K562 (cell line): Measurements from ENCODE around the gene GALM. TPM values are rescaled to one million over a fixed set of nuclear protein-coding genes. Genes with fewer than 3 reads are reported as not detected.

ENCODE experiments used
- ATF3 ChIP-seq, 2 experiments: fragments of 450-650 bp in 1 of 2; sonication (generic) in 1 of 2; formaldehyde crosslinking in 1 of 2; IDR thresholded peaks in 1 of 2; conservative IDR thresholded peaks in 1 of 2; 2 replicates each; pipeline versions ENCODE4 v1.6.1 to v1.8.1; 2016 to 2023; ENCODE audit warnings: mild to moderate bottlenecking in 2 of 2, moderate library complexity in 2 of 2, inconsistent platforms in 1 of 2, missing genetic modification reagents in 1 of 2
- CEBPB ChIP-seq: fragments of 450-650 bp; IDR thresholded peaks from 2 replicates; pipeline ENCODE4 v1.6.1; 2016; ENCODE audit warnings: missing genetic modification characterization, missing compliant biosample characterization
- HDAC6 ChIP-seq: IDR thresholded peaks from 2 replicates; pipeline ENCODE4 v1.6.1; 2012; ENCODE audit warnings: low read depth, mild to moderate bottlenecking, control low read depth, inconsistent platforms, low read length, moderate library complexity
- HMGN3 ChIP-seq: IDR thresholded peaks from 2 replicates; pipeline ENCODE4 v1.6.1; 2011; ENCODE audit warnings: borderline replicate concordance, low read depth, mild to moderate bottlenecking, mixed read lengths, low read length; ENCODE audit not compliant: insufficient read length; ENCODE audit errors: extremely low read depth
- HNRNPLL ChIP-seq: fragments of 200-400 bp; formaldehyde crosslinking; IDR thresholded peaks from 2 replicates; pipeline ENCODE4 v1.6.1; 2017; ENCODE audit warnings: low read length, low read depth, mild to moderate bottlenecking; ENCODE audit not compliant: poor library complexity, severe bottlenecking
- IFI16 ChIP-seq: fragments of 250-450 bp; sonication (Bioruptor Pico); IDR thresholded peaks from 2 replicates; pipeline ENCODE4 v2.1.2; 2022; ENCODE audit warnings: mild to moderate bottlenecking, inconsistent platforms
- JUND ChIP-seq, 2 experiments: IDR thresholded peaks; 2 replicates in 1 of 2; 3 replicates in 1 of 2; pipeline ENCODE4 v1.6.1; 2011; ENCODE audit warnings: borderline replicate concordance in 2 of 2, low read depth in 2 of 2, low read length in 2 of 2, improper control_type of control experiment in 1 of 2, missing biosample characterization in 1 of 2, missing genetic modification characterization in 1 of 2, missing genetic modification reagents in 1 of 2
- KAT8 ChIP-seq: fragments of 450-650 bp; IDR thresholded peaks from 2 replicates; pipeline ENCODE4 v1.6.1; 2016; ENCODE audit warnings: low read depth, mild to moderate bottlenecking
- MCM5 ChIP-seq: fragments of 450-650 bp; IDR thresholded peaks from 2 replicates; pipeline ENCODE4 v1.6.1; 2016; ENCODE audit warnings: low read depth
- NFRKB ChIP-seq: fragments of 450-650 bp; IDR thresholded peaks from 2 replicates; pipeline ENCODE4 v1.6.1; 2016; ENCODE audit warnings: low read depth
- NR3C1 ChIP-seq: sonication (generic); formaldehyde crosslinking; IDR thresholded peaks from 2 replicates; pipeline ENCODE4 v1.8.1; 2022; ENCODE audit warnings: missing genetic modification reagents
- RB1 ChIP-seq: fragments of 450-650 bp; IDR thresholded peaks from 2 replicates; pipeline ENCODE4 v1.6.1; 2017; ENCODE audit warnings: low read depth, mild to moderate bottlenecking
- RBM14 ChIP-seq: fragments of 200-400 bp; formaldehyde crosslinking; IDR thresholded peaks from 2 replicates; pipeline ENCODE4 v1.6.1; 2018; ENCODE audit warnings: low read depth, mild to moderate bottlenecking, low read length, moderate library complexity, borderline replicate concordance; ENCODE audit not compliant: insufficient read depth
- RBM34 ChIP-seq: fragments of 200-400 bp; formaldehyde crosslinking; IDR thresholded peaks from 2 replicates; pipeline ENCODE4 v1.6.1; 2018; ENCODE audit warnings: low read length, borderline replicate concordance; ENCODE audit not compliant: insufficient read depth
- RBM39 ChIP-seq: fragments of 200-400 bp; formaldehyde crosslinking; optimal IDR thresholded peaks from 2 replicates; pipeline ENCODE3; 2018; ENCODE audit warnings: low read depth, low read length
- ZBTB33 ChIP-seq: sonication (generic); formaldehyde crosslinking; IDR thresholded peaks from 2 replicates; pipeline ENCODE4 v1.8.1; 2023; ENCODE audit warnings: mild to moderate bottlenecking, missing genetic modification reagents
- ZNF165 ChIP-seq: fragments of 250-450 bp; sonication (Bioruptor Pico); IDR thresholded peaks from 2 replicates; pipeline ENCODE4 v1.4.0; 2020; ENCODE audit warnings: borderline replicate concordance
- ZNF24 ChIP-seq: fragments of 450-650 bp; IDR thresholded peaks from 2 replicates; pipeline ENCODE4 v1.6.1; 2016
- polyA plus RNA-seq, 8 experiments: library from polyadenylated mRNA; depleted of rRNA in 4 of 8; stranded (reverse) in 5 of 8; unstranded in 3 of 8; fragments of >200 nt; fragmentation: Nextera tagmentation in 2 of 8; fragmentation: Illumina TruSeq in 1 of 8; extraction: Ambion mirVana in 2 of 8; extraction: Trizol in 1 of 8; gene quantifications; 2 replicates each; pipeline versions ENCODE4 v1.2.1 to v1.2.3, GENCODE V29; 2011 to 2014; ENCODE audit warnings: inconsistent platforms in 1 of 8, missing spikeins in 1 of 8
- total RNA-seq, 7 experiments: library from RNA; depleted of rRNA in 6 of 7; stranded (reverse); fragments of >200 nt in 6 of 7; fragmentation: Illumina TruSeq in 2 of 7; extraction: Trizol in 2 of 7; gene quantifications; 2 replicates each; pipeline versions ENCODE4 v1.2.1 to v1.2.3, GENCODE V29; 2011 to 2021; ENCODE audit warnings: low replicate concordance in 1 of 7
- TF ChIP-seq, protein P1 (sequence below): fragments of 250-450 bp; sonication (Bioruptor Pico); IDR thresholded peaks from 2 replicates; pipeline ENCODE4 v1.5.0; 2021; ENCODE audit warnings: mild to moderate bottlenecking, moderate library complexity
- TF ChIP-seq, protein P2 (sequence below): fragments of 250-450 bp; sonication (Bioruptor Pico); IDR thresholded peaks from 2 replicates; pipeline ENCODE4 v1.8.0; 2022; ENCODE audit warnings: moderate library complexity, mild to moderate bottlenecking, inconsistent platforms

GALM gene
- total and polyA plus RNA-seq, 9 of the 15 experiments (the other 6 are each of a cell fraction or from before 2014, with no cell fraction given), result 22.1 to 51.7 (median 27.9) TPM

DNA sequence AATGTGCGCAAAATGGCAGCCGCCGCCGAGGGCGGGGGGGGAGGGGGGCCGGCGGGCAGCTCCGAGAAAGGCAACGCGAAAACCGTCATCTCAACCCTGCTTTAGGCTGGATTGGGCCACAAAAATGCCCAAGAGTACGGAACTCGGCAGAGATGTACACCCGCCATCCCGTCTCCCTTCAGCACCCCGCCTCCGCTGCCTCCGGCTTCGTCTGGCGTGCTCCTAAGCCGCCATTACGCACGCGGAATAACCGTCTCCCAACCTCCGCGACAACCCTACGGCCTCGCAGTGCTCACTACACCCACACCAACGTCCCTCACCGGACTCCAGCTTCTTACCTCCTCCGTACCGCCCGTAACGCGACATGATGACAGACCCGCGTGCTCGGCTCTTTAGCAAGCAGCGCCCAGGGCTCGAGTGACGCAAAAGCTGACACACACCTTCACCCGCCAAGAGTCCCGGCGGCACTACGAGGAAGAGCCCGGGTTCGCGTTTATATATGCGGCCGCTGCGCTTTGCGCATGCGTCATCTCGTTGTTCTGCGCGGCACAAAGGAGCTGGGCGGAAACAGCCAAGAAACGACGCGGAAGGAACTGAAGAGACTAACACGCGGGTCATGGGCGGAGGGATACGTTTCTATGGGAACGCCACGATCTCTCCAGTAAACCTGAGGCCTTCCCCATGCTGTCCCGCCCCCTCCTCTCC is 85.1 kb downstream of the GALM start, which contains the start of gene SRSF7 (continued):
- TF ChIP-seq, protein P1, sequence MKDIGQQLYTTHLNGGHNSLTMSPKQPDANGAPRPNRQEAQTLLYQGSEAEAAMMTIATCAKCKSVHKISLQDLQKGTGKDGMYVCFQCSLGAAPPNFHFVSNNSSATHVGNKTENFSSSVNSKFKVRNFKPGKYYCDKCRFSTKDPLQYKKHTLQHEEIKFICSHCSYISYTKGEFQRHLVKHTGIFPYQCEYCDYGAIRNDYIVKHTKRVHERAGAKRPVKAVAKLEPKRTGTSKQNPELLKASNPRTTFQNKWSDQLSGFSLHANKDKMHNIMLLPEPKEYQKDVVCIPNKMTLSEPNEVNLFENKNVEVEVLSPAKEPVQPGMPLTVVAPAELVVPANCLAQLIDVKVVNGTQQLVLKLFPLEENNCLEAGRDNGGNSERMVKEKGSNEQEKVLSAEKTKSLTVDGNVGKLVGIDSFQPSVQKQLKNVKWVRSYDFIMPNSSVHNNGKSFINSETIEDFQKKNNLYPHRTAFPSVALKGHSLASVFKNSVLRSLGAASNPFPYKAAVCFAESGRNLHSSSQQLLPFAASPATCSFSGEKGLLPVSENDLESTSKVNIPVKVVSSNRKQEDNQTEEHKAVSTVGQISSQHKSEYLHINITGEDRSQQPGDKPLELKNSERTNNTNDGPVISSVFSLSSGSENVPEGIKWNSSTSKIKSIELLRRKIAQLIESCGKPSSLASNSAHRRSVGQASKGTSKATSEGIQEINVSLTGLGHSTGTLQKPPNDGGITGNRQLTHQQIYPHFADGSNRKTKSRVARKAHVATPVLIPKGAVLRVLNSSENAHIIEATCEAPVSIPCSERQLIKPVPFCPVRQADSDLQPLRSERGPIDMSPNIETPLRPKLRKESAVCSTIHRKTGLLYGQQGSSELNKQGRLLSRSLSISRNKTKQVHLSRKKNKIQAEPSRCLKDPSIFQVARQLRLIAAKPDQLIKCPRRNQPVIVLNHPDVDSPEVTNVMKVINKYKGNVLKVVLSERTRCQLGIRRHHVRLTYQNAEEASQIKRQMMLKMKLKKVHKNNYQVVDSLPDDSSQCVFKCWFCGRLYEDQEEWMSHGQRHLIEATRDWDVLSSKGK, result no peak
- TF ChIP-seq HDAC6 (0 out of 2 replicates have a peak, but pooled peaks have one; percentile 84), HNRNPLL (peak; percentile 84), ZNF165 (CRISPR knock-in tag) (no peak), ZNF24 (peak; percentile 76), JUND (IDR thresholded peaks at IDR 0.05; ENCODE audit: borderline replicate concordance, low read depth, low read length) (peak; percentile 61), JUND (tag; IDR thresholded peaks at IDR 0.05; ENCODE audit: borderline replicate concordance, low read depth, low read length) (peak; percentile 20; the same call in 2 of the 3 replicates), RBM34 (no peak), ZBTB33 (CRISPR knock-in tag) (peak; percentile 93), IFI16 (CRISPR knock-in tag) (no peak), RBM39 (peak; percentile 98), HMGN3 (peak; percentile 76), MCM5 (no peak), RB1 (peak; percentile 88), NFRKB (peak; percentile 99), KAT8 (no peak; the same call in 1 of the 2 replicates), NR3C1 (CRISPR knock-in tag) (no peak), RBM14 (peak; percentile 99; the same call in 1 of the 2 replicates), ATF3 (IDR thresholded peaks at IDR 0.05) (peak; percentile 73), ATF3 (CRISPR knock-in tag; conservative IDR thresholded peaks at IDR 0.05) (peak; percentile 98), CEBPB (0 out of 2 replicates have a peak, but pooled peaks have one; percentile 58)
- TF ChIP-seq, protein P2, sequence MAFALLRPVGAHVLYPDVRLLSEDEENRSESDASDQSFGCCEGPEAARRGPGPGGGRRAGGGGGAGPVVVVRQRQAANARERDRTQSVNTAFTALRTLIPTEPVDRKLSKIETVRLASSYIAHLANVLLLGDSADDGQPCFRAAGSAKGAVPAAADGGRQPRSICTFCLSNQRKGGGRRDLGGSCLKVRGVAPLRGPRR, result no peak
